ENCODE measurements around the gene GRIP2. TPM values are rescaled to one million over a fixed set of nuclear protein-coding genes. Genes with fewer than 3 reads are reported as not detected.
A peak's percentile ranks its signal among the peaks of the same experiment; 100 is the strongest.

Gene GRIP2
- total RNA-seq, 2 donors from 2014 or later: 0.47 to 0.53 TPM

DNA sequence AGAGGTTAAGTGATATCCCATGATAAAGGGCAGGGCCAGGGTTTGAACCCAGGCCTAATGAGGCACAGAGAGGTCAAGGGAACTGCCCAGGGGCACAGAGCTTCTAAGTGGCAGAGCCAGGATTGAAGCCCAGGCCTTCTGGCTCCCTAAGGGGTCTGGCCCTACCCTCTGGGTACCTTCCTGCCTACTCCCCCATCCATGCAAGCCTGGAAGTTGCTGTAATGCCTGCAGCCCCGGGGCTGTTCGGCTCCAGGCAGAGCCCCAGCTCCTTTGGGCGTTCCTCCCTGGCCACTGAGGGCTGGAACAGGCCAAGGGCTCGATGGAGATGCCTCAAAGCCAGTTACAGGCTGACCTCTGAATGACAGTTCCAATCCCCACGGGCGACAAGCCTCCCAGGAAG is 4.5 kb downstream of the GRIP2 start:
- Histone ChIP-seq H3K4me1 (no peaks in the 10 kb centered on the region), H3K9ac (ENCODE audit: low read depth in 2 of 2, low read length in 2 of 2) (no peak overlapping the region), H3K27ac (no peak overlapping the region), H3K9me3 (no peaks in the 10 kb centered on the region), H3K4me3 (no peak overlapping the region), H3K36me3 (no peaks in the 10 kb centered on the region), H3K27me3 (no peaks in the 10 kb centered on the region)
- TF ChIP-seq, protein P1, sequence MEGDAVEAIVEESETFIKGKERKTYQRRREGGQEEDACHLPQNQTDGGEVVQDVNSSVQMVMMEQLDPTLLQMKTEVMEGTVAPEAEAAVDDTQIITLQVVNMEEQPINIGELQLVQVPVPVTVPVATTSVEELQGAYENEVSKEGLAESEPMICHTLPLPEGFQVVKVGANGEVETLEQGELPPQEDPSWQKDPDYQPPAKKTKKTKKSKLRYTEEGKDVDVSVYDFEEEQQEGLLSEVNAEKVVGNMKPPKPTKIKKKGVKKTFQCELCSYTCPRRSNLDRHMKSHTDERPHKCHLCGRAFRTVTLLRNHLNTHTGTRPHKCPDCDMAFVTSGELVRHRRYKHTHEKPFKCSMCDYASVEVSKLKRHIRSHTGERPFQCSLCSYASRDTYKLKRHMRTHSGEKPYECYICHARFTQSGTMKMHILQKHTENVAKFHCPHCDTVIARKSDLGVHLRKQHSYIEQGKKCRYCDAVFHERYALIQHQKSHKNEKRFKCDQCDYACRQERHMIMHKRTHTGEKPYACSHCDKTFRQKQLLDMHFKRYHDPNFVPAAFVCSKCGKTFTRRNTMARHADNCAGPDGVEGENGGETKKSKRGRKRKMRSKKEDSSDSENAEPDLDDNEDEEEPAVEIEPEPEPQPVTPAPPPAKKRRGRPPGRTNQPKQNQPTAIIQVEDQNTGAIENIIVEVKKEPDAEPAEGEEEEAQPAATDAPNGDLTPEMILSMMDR (IDR thresholded peaks at IDR 0.05): no peak
- no peak for DNase-seq
- intact Hi-C loops (cut with DNase I): no loop called here

DNA sequence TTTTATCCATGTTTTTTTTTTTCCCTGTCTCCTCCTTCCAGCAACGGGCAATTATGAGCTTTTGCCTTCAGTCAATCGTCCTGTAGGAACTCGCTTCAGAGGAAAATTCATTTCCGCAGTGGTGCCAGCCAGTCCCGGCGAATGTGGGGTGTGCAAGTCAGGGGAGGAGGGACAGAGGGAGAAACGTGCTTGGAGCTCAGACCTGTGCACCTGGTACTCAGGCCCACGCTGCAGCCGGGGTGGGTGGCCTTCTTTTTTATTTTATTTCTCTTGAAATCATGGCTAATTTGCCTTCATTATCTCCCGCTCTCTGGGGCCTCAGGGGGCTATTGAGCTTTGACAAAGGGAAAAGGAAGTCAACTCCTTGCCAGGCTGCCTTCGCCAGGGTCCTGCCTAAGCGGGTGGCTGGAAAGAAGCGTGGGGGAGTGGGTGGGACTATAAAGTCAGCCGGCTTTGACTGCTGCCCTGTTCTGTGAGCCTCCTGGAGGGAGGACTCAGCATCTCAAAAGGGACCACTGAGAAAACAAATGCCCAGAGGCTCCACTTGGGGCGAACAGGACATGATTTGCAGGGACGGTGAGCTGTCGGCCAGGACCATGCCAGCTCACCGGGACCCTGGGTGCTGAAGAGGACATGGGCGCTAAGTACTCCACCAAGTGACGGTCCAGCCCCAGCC is 5.5 kb downstream of the GRIP2 start:
- Histone ChIP-seq H3K27ac (no peak overlapping the region), H3K36me3 (no peaks in the 10 kb centered on the region), H3K4me3 (no peak overlapping the region), H3K27me3 (no peaks in the 10 kb centered on the region), H3K9me3 (no peaks in the 10 kb centered on the region), H3K4me1 (no peaks in the 10 kb centered on the region), H3K9ac (ENCODE audit: low read depth in 2 of 2, low read length in 2 of 2) (no peak overlapping the region)
- intact Hi-C loops (cut with DNase I): no loop called here
- DNase-seq: no peak
- TF ChIP-seq, protein P1 (IDR thresholded peaks at IDR 0.05): no peak

DNA sequence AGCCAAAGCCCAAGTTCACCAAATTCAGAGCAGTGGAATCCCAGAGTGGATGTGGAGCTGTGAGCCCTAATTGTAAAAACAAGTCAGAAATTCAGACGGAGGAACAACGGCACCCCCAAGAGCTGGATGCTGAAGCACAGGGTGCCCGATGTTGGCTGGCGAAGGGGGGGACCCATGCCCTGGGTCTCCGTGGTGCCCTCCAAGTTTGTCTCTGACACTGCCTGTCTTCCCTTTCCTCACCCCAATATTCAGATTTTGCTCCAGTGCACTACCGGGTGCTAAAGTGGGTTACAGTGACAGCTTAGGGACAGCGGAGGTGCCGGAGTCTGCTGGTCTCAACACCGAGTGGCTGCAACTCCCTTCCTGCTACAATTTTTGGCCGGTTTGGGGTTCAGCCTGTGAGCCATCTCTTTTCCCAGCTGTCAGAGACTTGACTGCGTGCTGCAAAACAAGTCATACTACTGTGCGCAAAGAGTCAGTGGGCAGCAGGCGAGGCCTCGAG is 6.6 kb downstream of the GRIP2 start:
- no peak for DNase-seq
- H3K36me3 ChIP-seq: no peaks in the 10 kb centered on the region
- H3K27me3 ChIP-seq: no peaks in the 10 kb centered on the region
- no peak overlapping the region for H3K27ac ChIP-seq
- H3K9me3 ChIP-seq: no peaks in the 10 kb centered on the region
- TF ChIP-seq, protein P1 (IDR thresholded peaks at IDR 0.05): no peak
- intact Hi-C loops (cut with DNase I): no loop called here
- H3K9ac ChIP-seq (ENCODE audit: low read depth in 2 of 2, low read length in 2 of 2): no peak overlapping the region
- H3K4me1 ChIP-seq: no peaks in the 10 kb centered on the region
- no peak overlapping the region for H3K4me3 ChIP-seq

DNA sequence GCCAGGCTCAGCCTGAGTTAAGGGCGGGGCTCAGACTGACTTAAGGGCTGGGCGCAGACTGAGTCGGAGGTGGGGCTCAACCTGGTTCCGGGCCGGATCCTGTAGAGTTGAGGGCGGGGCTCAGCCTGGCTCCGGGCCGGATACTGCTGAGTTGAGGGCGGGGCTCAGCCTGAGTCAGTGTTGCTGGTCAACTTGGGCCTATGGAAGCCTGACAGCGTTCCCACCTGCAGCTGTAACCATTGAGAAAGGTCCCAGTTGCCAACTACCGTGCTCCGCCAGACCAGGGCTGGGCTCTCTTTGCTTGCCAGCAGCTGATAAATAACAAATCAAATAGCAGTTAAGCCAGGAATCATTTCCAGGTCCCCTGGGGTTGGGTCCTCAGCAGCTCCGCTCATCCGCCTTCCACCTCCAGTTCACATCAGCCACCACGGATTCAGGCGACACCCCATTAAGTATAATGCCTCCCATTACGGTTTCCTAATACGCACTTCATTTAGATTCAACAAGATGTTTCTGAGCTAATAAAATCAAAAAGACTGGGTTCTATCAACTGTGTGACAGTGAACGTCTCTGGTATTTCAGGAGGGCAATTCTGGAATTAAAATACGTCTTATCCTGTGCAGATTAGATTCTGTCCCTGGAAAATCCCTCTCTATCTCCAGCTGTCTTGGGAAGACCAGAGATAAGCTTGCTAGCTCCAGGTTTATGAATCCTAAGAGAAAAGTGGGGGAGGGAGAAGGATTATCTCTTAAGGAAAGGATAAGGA is 7.3 kb downstream of the GRIP2 start:
- DNase-seq: peak; percentile 82
- Histone ChIP-seq H3K36me3 (no peaks in the 10 kb centered on the region), H3K9ac (ENCODE audit: low read depth in 2 of 2, low read length in 2 of 2) (peak overlapping the region in 1 of 2 donors; percentile 12), H3K4me3 (no peak overlapping the region), H3K27me3 (no peaks in the 10 kb centered on the region), H3K4me1 (no peaks in the 10 kb centered on the region), H3K9me3 (no peaks in the 10 kb centered on the region), H3K27ac (no peak overlapping the region)
- TF ChIP-seq, protein P1 (IDR thresholded peaks at IDR 0.05): no peak
- intact Hi-C loops (cut with DNase I): no loop called here

DNA sequence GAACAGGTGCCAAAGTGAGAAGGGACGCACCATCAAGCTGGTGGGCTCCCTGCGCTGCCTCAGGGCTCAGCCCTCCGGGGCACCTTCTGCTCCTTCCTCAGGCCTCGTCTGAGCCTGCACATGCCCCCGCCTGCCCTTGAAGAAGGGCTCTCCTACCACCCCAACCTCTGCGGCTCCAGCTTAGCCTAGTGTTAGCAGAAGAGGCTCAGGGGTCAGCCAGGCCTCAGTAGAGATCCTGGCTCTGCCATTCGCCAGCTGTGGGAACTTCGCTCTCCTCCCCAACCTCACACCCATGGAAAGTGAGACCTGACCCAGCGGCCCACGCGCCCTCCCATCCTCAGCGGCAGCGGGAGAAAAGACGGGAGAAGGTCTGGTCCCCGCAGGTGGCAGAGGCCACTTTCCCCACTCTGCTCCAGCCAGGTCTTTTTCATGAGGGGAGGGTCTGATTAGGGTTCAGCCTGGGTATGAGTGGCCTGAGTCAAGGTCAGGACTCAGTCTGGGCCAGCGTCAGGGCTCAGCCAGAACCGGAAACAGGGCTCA is 8.2 kb downstream of the GRIP2 start:
- intact Hi-C loops (cut with DNase I): no loop called here
- H3K9ac ChIP-seq (ENCODE audit: low read depth in 2 of 2, low read length in 2 of 2): no peak overlapping the region
- H3K27me3 ChIP-seq: no peaks in the 10 kb centered on the region
- H3K27ac ChIP-seq: no peak overlapping the region
- TF ChIP-seq, protein P1 (IDR thresholded peaks at IDR 0.05): no peak
- no peaks in the 10 kb centered on the region for H3K4me1 ChIP-seq
- no peaks in the 10 kb centered on the region for H3K36me3 ChIP-seq
- H3K9me3 ChIP-seq: no peaks in the 10 kb centered on the region
- no peak overlapping the region for H3K4me3 ChIP-seq
- no peak for DNase-seq
